Measurements from ENCODE around the gene MAPKAPK2. TPM values are rescaled to one million over a fixed set of nuclear protein-coding genes. Genes with fewer than 3 reads are reported as not detected.

Gene MAPKAPK2
- total RNA-seq, 1 experiment from 2014 or later = 96.8 TPM

DNA sequence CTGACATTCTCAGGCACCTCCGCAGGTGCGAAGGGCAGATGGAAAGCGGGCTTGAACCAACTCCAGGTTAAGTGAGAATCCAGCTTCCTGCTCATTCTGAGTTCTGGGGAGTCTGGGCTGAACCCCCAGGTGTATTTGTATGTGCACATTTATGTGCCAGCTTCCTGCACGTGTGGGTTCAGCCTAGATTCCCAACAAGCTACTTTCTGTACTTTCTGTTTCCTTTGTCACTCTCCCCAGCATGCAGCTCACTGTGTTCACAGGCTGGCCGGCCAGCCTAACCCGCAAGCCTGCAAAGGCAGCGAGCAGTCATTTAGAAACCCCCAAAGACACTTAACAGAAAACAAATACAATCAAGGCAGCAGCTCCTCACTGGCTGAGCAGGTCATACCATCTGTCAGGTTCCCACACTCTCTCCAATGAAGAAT is 84.6 kb downstream of the MAPKAPK2 start:
- intact Hi-C loops (cut with micrococcal nuclease; ENCODE audit: unreplicated experiment) = no loop called here
- CTCF ChIA-PET = no interaction called here

DNA sequence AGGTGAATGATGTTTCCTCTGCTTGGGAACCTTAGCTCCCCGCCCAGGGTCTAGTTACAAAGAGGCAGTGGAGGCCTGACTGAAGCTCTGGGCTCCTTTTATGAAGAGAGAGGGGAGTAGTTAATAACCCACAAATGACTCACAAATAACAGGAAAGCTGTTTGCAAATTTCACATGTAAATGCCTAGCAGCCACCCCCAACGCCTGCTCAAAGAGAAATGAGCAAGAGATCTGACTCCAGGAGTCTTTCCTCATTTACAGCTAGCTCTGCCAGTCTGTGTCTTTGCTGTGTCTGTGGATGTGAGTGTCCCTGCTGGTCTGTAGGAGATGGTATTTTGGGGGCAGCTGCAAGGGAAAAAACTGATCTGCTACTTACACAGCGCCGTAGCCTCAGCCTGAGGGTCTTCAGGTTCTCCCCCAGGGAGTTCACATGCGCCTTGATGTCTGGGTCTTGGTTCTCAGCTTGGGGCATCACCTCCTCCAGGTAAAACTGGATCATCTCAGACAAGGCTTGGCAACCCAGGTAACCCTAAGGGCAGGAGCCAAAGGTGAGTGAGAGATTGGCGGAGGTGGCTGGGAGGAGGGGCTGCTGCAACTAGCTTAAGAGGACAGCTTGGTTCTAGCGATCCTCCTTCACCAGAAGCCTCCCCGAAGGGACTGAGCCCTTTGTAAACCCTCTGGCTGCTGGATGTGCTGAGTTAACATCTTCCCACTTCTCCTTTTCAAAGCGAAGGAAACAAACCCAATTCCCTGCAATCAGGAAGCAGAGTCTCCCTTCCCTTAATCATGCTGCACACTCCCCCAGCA is 86.0 kb downstream of the MAPKAPK2 start, which contains the start of gene IL19:
TSS of gene IL19 (plus strand) at position 243 of the 807 bp plus-strand sequence. CDS start 65,890 bp downstream, outside the sequence.
- CTCF ChIA-PET = interaction anchor here (1.0 kb wide), 1 partner anchor 161 kb away, joined by 3 read pairs; no protein-coding TSS in a partner anchor
- Histone ChIP-seq H3K4me3 (ENCODE audit: low read depth, low read length) (no peak within 1 kb of the TSS), H3K27me3 (replicated peaks; ENCODE audit: control insufficient read depth, insufficient read depth, low read length) (no peaks in the 10 kb centered on the region), H3K36me3 (ENCODE audit: control insufficient read depth, insufficient read depth, low read length) (no peaks in the 10 kb centered on the region), H3K4me1 (peaks cover 55% of the 10 kb centered on the region), H3K9me3 (no peaks in the 10 kb centered on the region)
- H3K4me3 Mint-ChIP-seq (ENCODE audit: unreplicated experiment) = no peak within 1 kb of the TSS
- TF ChIP-seq CTCF (IDR thresholded peaks at IDR 0.05; ENCODE audit: insufficient read depth in 1 of 2, low read depth in 1 of 2, low read length in 1 of 2, severe bottlenecking in 1 of 2, unreplicated experiment in 1 of 2) = no peak
- intact Hi-C loops (cut with micrococcal nuclease; ENCODE audit: unreplicated experiment) = no loop called here
- H3K27ac Mint-ChIP-seq (ENCODE audit: unreplicated experiment) = no peak within 1 kb of the TSS
- H3K36me3 Mint-ChIP-seq (ENCODE audit: insufficient read depth, unreplicated experiment) = no peaks in the 10 kb centered on the region
- H3K4me1 Mint-ChIP-seq (ENCODE audit: low read depth, unreplicated experiment) = peaks cover 33% of the 10 kb centered on the region
- no TSS peak for BruUV-seq (replicated peaks)
- POLR2A ChIA-PET = no interaction called here
- H3K27me3 Mint-ChIP-seq (ENCODE audit: insufficient read depth, unreplicated experiment) = no peaks in the 10 kb centered on the region
- DNase-seq = no peak
- no peaks in the 10 kb centered on the region for H3K9me3 Mint-ChIP-seq (ENCODE audit: unreplicated experiment)

More for the DNA sequence above, 84.6 kb downstream of the MAPKAPK2 start:
- DNase-seq = no peak
- no peaks in the 10 kb centered on the region for H3K9me3 Mint-ChIP-seq (ENCODE audit: unreplicated experiment)
- peaks cover 47% of the 10 kb centered on the region for H3K4me1 ChIP-seq
- no peak overlapping the region for H3K4me3 Mint-ChIP-seq (ENCODE audit: unreplicated experiment)
- peaks cover 29% of the 10 kb centered on the region for H3K4me1 Mint-ChIP-seq (ENCODE audit: low read depth, unreplicated experiment)
- H3K4me3 ChIP-seq (ENCODE audit: low read depth, low read length) = no peak overlapping the region
- no peaks in the 10 kb centered on the region for H3K9me3 ChIP-seq
- TF ChIP-seq CTCF (IDR thresholded peaks at IDR 0.05; ENCODE audit: insufficient read depth in 1 of 2, low read depth in 1 of 2, low read length in 1 of 2, severe bottlenecking in 1 of 2, unreplicated experiment in 1 of 2) = no peak
- POLR2A ChIA-PET = no interaction called here
- no peaks in the 10 kb centered on the region for H3K36me3 Mint-ChIP-seq (ENCODE audit: insufficient read depth, unreplicated experiment)
- no peak overlapping the region for H3K27ac Mint-ChIP-seq (ENCODE audit: unreplicated experiment)
- no TSS peak for BruUV-seq (replicated peaks)
- no peaks in the 10 kb centered on the region for H3K36me3 ChIP-seq (ENCODE audit: control insufficient read depth, insufficient read depth, low read length)
- no peaks in the 10 kb centered on the region for H3K27me3 Mint-ChIP-seq (ENCODE audit: insufficient read depth, unreplicated experiment)
- H3K27me3 ChIP-seq (replicated peaks; ENCODE audit: control insufficient read depth, insufficient read depth, low read length) = no peaks in the 10 kb centered on the region

- Histone ChIP-seq H3K9me3 (no peaks in the 10 kb centered on the region), H3K36me3 (ENCODE audit: control insufficient read depth, insufficient read depth, low read length) (no peaks in the 10 kb centered on the region), H3K4me1 (peaks cover 52% of the 10 kb centered on the region), H3K27me3 (replicated peaks; ENCODE audit: control insufficient read depth, insufficient read depth, low read length) (no peaks in the 10 kb centered on the region), H3K4me3 (ENCODE audit: low read depth, low read length) (no peak overlapping the region)
- TF ChIP-seq CTCF (IDR thresholded peaks at IDR 0.05; ENCODE audit: insufficient read depth in 1 of 2, low read depth in 1 of 2, low read length in 1 of 2, severe bottlenecking in 1 of 2, unreplicated experiment in 1 of 2) = no peak
- H3K9me3 Mint-ChIP-seq (ENCODE audit: unreplicated experiment) = no peaks in the 10 kb centered on the region
- CTCF ChIA-PET = interaction anchor here (1.0 kb wide), 1 partner anchor 161 kb away, joined by 3 read pairs; no protein-coding TSS in a partner anchor
- POLR2A ChIA-PET = no interaction called here
- no peak overlapping the region for H3K4me3 Mint-ChIP-seq (ENCODE audit: unreplicated experiment)
- DNase-seq = no peak
- intact Hi-C loops (cut with micrococcal nuclease; ENCODE audit: unreplicated experiment) = no loop called here
- no TSS peak for BruUV-seq (replicated peaks)
- H3K36me3 Mint-ChIP-seq (ENCODE audit: insufficient read depth, unreplicated experiment) = no peaks in the 10 kb centered on the region
- no peak overlapping the region for H3K27ac Mint-ChIP-seq (ENCODE audit: unreplicated experiment)
- H3K4me1 Mint-ChIP-seq (ENCODE audit: low read depth, unreplicated experiment) = peaks cover 28% of the 10 kb centered on the region
- H3K27me3 Mint-ChIP-seq (ENCODE audit: insufficient read depth, unreplicated experiment) = no peaks in the 10 kb centered on the region
Observed at GRCh38 chr1:206771338-206771692, 86.6 kb downstream of the MAPKAPK2 start.
